ENCODE results near the gene ZNF177. TPM values are rescaled to one million over a fixed set of nuclear protein-coding genes. Genes with fewer than 3 reads are reported as not detected.

Gene ZNF177
- total and polyA plus RNA-seq, 2 donors (not counting 3 experiments of a cell fraction or from before 2014, with no cell fraction given): 0.42 to 0.86 TPM

DNA sequence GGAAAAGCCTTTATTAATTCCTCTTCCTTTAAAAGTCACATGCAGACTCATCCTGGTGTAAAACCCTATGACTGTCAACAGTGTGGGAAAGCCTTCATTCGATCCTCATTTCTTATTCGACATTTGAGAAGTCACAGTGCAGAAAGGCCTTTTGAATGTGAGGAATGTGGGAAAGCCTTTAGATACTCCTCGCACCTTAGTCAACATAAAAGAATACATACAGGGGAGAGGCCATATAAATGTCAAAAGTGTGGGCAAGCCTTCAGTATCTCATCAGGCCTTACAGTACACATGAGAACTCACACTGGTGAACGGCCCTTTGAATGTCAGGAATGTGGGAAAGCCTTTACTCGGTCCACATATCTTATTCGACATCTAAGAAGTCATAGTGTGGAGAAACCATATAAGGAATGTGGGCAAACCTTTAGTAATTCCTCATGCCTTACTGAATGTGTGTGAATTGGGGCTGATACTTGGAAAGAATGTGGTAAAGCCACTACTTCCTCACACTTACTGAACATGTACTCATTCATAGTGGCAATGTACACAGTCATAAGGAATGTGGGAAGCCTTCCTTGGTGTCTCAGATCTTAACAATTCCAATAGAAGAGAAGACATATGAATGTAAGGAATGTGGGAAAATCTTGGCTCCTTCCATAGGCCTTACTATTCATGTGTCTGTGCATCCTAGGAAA is 20.1 kb upstream of the ZNF177 start:
- no peak overlapping the region for H2AFZ ChIP-seq (ENCODE audit: low read depth, low read length)
- CTCF ChIA-PET: no interaction called here
- no peak for FAIRE-seq
- H3K9me3 ChIP-seq (replicated peaks; ENCODE audit: control insufficient read depth, insufficient read depth, low read length): peaks cover 35% of the 10 kb centered on the region
- no peak for TF ChIP-seq FOS (IDR thresholded peaks at IDR 0.05; ENCODE audit: borderline replicate concordance, insufficient read depth, low read length)
- no peak for TF ChIP-seq JUN (IDR thresholded peaks at IDR 0.05; ENCODE audit: borderline replicate concordance, insufficient read depth, insufficient read length, low read depth)
- no peak for TF ChIP-seq POLR2AphosphoS5 (IDR thresholded peaks at IDR 0.05; ENCODE audit: insufficient read depth, low read depth, low read length)
- H3K4me2 ChIP-seq (ENCODE audit: insufficient read depth, low read length): no peak overlapping the region
- intact Hi-C loops (cut with micrococcal nuclease): loop anchor here (10.0 kb wide), 1 partner anchor 182 kb away; no protein-coding TSS in a partner anchor
- POLR2A ChIA-PET: no interaction called here
- no peak for DNase-seq (ENCODE audit: low read depth, low spot score)
- dilution Hi-C loops (cut with MboI; ENCODE audit: extremely low pct_ligation_motif_present, low sequenced_read_pairs): no loop called here
- no peaks in the 10 kb centered on the region for H4K20me1 ChIP-seq (replicated peaks; ENCODE audit: control insufficient read depth, extremely low read depth, insufficient read depth, low read length)
- H3K9me1 ChIP-seq (replicated peaks; ENCODE audit: control insufficient read depth, extremely low read depth, insufficient read depth, low read length): no peaks in the 10 kb centered on the region
- no peaks in the 10 kb centered on the region for H3K27me3 ChIP-seq (ENCODE audit: control insufficient read depth in 2 of 2, insufficient read depth in 2 of 2, low read length in 2 of 2)
- no peaks in the 10 kb centered on the region for H3K36me3 ChIP-seq (ENCODE audit: control insufficient read depth in 2 of 2, extremely low read depth in 1 of 2, insufficient read depth in 2 of 2, low read length in 2 of 2)
- BruUV-seq (replicated peaks): no TSS peak
- no peaks in the 10 kb centered on the region for H3K79me2 ChIP-seq (ENCODE audit: control insufficient read depth, insufficient read depth, low read length)
- H3K27ac ChIP-seq (ENCODE audit: insufficient read depth, low read depth, low read length): no peak overlapping the region
- H3K4me3 ChIP-seq (replicated peaks in 1 of 3; ENCODE audit: insufficient read depth in 1 of 3, low read depth in 1 of 3, low read length in 3 of 3): no peak overlapping the region
- H3K9ac ChIP-seq (replicated peaks; ENCODE audit: extremely low read depth, insufficient read depth, low read length): no peak overlapping the region
- no peaks in the 10 kb centered on the region for H3K4me1 ChIP-seq (ENCODE audit: control insufficient read depth, extremely low read depth, insufficient read depth, low read length)

- FAIRE-seq: no peak
- intact Hi-C loops (cut with micrococcal nuclease) (loop anchor here (10.0 kb wide), 1 partner anchor 180 kb away; no protein-coding TSS in a partner anchor), dilution Hi-C loops (cut with MboI; ENCODE audit: extremely low pct_ligation_motif_present, low sequenced_read_pairs) (no loop called here)
- H3K4me2 ChIP-seq (ENCODE audit: insufficient read depth, low read length): no peak overlapping the region
- peaks cover 34% of the 10 kb centered on the region for H3K9me3 ChIP-seq (replicated peaks; ENCODE audit: control insufficient read depth, insufficient read depth, low read length)
- TF ChIP-seq MYC (IDR thresholded peaks at IDR 0.05; ENCODE audit: low read depth, low read length) (no peak), FOS (IDR thresholded peaks at IDR 0.05; ENCODE audit: borderline replicate concordance, insufficient read depth, low read length) (no peak), POLR2A (IDR thresholded peaks at IDR 0.05; ENCODE audit: low read depth, low read length) (no peak), POLR2AphosphoS5 (IDR thresholded peaks at IDR 0.05; ENCODE audit: insufficient read depth, low read depth, low read length) (no peak), GATA2 (IDR thresholded peaks at IDR 0.05; ENCODE audit: insufficient read depth, insufficient read length, low read depth, low read length) (no peak), MAX (IDR thresholded peaks at IDR 0.05; ENCODE audit: insufficient read depth, insufficient read length) (no peak), JUN (IDR thresholded peaks at IDR 0.05; ENCODE audit: borderline replicate concordance, insufficient read depth, insufficient read length, low read depth) (no peak), EZH2 (IDR thresholded peaks at IDR 0.05; ENCODE audit: borderline replicate concordance, low read depth, low read length, severe bottlenecking) (no peak)
- TF ChIP-seq, protein P1, sequence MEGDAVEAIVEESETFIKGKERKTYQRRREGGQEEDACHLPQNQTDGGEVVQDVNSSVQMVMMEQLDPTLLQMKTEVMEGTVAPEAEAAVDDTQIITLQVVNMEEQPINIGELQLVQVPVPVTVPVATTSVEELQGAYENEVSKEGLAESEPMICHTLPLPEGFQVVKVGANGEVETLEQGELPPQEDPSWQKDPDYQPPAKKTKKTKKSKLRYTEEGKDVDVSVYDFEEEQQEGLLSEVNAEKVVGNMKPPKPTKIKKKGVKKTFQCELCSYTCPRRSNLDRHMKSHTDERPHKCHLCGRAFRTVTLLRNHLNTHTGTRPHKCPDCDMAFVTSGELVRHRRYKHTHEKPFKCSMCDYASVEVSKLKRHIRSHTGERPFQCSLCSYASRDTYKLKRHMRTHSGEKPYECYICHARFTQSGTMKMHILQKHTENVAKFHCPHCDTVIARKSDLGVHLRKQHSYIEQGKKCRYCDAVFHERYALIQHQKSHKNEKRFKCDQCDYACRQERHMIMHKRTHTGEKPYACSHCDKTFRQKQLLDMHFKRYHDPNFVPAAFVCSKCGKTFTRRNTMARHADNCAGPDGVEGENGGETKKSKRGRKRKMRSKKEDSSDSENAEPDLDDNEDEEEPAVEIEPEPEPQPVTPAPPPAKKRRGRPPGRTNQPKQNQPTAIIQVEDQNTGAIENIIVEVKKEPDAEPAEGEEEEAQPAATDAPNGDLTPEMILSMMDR (IDR thresholded peaks at IDR 0.05; ENCODE audit: extremely low read depth in 1 of 2, insufficient read depth in 1 of 2, low read depth in 1 of 2, low read length in 2 of 2): no peak
- no peaks in the 10 kb centered on the region for H3K4me1 ChIP-seq (ENCODE audit: control insufficient read depth, extremely low read depth, insufficient read depth, low read length)
- no peaks in the 10 kb centered on the region for H3K79me2 ChIP-seq (ENCODE audit: control insufficient read depth, insufficient read depth, low read length)
- no peaks in the 10 kb centered on the region for H3K27me3 ChIP-seq (ENCODE audit: control insufficient read depth in 2 of 2, insufficient read depth in 2 of 2, low read length in 2 of 2)
- H3K9ac ChIP-seq (replicated peaks; ENCODE audit: extremely low read depth, insufficient read depth, low read length): no peak overlapping the region
- H3K27ac ChIP-seq (ENCODE audit: insufficient read depth, low read depth, low read length): no peak overlapping the region
- no peak overlapping the region for H3K4me3 ChIP-seq (replicated peaks in 1 of 3; ENCODE audit: insufficient read depth in 1 of 3, low read depth in 1 of 3, low read length in 3 of 3)
- POLR2A ChIA-PET: no interaction called here
- no TSS peak for BruUV-seq (replicated peaks)
- no peaks in the 10 kb centered on the region for H3K36me3 ChIP-seq (ENCODE audit: control insufficient read depth in 2 of 2, extremely low read depth in 1 of 2, insufficient read depth in 2 of 2, low read length in 2 of 2)
- no peaks in the 10 kb centered on the region for H4K20me1 ChIP-seq (replicated peaks; ENCODE audit: control insufficient read depth, extremely low read depth, insufficient read depth, low read length)
- H2AFZ ChIP-seq (ENCODE audit: low read depth, low read length): no peak overlapping the region
- no peak for DNase-seq (ENCODE audit: low read depth, low spot score)
- H3K9me1 ChIP-seq (replicated peaks; ENCODE audit: control insufficient read depth, extremely low read depth, insufficient read depth, low read length): no peaks in the 10 kb centered on the region
- CTCF ChIA-PET: no interaction called here
Observed at GRCh38 chr19:9345005-9345404, 17.8 kb upstream of the ZNF177 start.

Measured in endothelial cell of umbilical vein (primary cell).